Muscle layer of colon (tissue), 2 donors: ENCODE measurements around the gene SEC11A.
"Not testable (repeated sequence)": the region's sequence is repeated elsewhere in the genome, so short reads cannot be mapped to it uniquely, and the experiment has no call there.

ENCODE experiments used
- H3K27ac ChIP-seq: one replicate; pipeline ENCODE4 v1.7.0; 2013; ENCODE audit warnings: low read depth, mild to moderate bottlenecking, low read length, moderate library complexity
- H3K27me3 ChIP-seq, 2 donors: one replicate each; pipeline ENCODE4 v1.7.0; 2013; ENCODE audit warnings: low read length in 2 of 2, mild to moderate bottlenecking in 2 of 2; ENCODE audit not compliant: insufficient read depth in 2 of 2, control insufficient read depth in 1 of 2
- H3K36me3 ChIP-seq: one replicate; pipeline ENCODE4 v1.7.0; 2013; ENCODE audit warnings: mild to moderate bottlenecking, low read length; ENCODE audit not compliant: insufficient read depth
- H3K4me1 ChIP-seq: one replicate; pipeline ENCODE4 v1.7.0; 2013; ENCODE audit warnings: mild to moderate bottlenecking, low read length; ENCODE audit not compliant: insufficient read depth
- H3K4me3 ChIP-seq, 2 donors: one replicate each; pipeline ENCODE4 v1.7.0; 2013; ENCODE audit warnings: low read length in 2 of 2, low read depth in 1 of 2, mild to moderate bottlenecking in 1 of 2, moderate library complexity in 1 of 2
- H3K9ac ChIP-seq: one replicate; pipeline ENCODE4 v1.7.0; 2013; ENCODE audit warnings: low read length
- H3K9me3 ChIP-seq: one replicate; pipeline ENCODE4 v1.7.0; 2013; ENCODE audit warnings: mild to moderate bottlenecking, low read length
- donor health status: abdominal sarcoma.
- donor health status: Adenocarcinoma of cecum.

The SEC11A gene

GRCh38 chr15:84752195-84752594 is 36.3 kb upstream of the SEC11A start:
- Histone ChIP-seq H3K9me3 (no peaks in the 10 kb centered on the region), H3K4me1 (peaks cover 40% of the 10 kb centered on the region), H3K27ac (no peak overlapping the region), H3K36me3 (no peaks in the 10 kb centered on the region), H3K4me3 (no peak overlapping the region), H3K9ac (no peak overlapping the region), H3K27me3 (no peaks in the 10 kb centered on the region)

- H3K4me1 ChIP-seq: peaks cover 45% of the 10 kb centered on the region
- H3K4me3 ChIP-seq, H3K9me3 ChIP-seq, H3K36me3 ChIP-seq, H3K27me3 ChIP-seq, H3K9ac ChIP-seq, H3K27ac ChIP-seq: not testable (repeated sequence)
Observed at GRCh38 chr15:84751721-84752120, 35.8 kb upstream of the SEC11A start.

- Histone ChIP-seq H3K4me1 (peaks cover 43% of the 10 kb centered on the region), H3K4me3 (no peak overlapping the region), H3K9ac (no peak overlapping the region), H3K9me3 (no peaks in the 10 kb centered on the region), H3K27ac (no peak overlapping the region), H3K36me3 (no peaks in the 10 kb centered on the region), H3K27me3 (no peaks in the 10 kb centered on the region)
Observed at GRCh38 chr15:84750583-84751092, 34.7 kb upstream of the SEC11A start.

GRCh38 chr15:84749111-84749991 is 33.4 kb upstream of the SEC11A start:
- H3K36me3 ChIP-seq: no peaks in the 10 kb centered on the region
- H3K9me3 ChIP-seq: no peaks in the 10 kb centered on the region
- peak overlapping the region; percentile 33 to 81 for H3K4me3 ChIP-seq
- peaks cover 39% of the 10 kb centered on the region for H3K4me1 ChIP-seq
- no peaks in the 10 kb centered on the region for H3K27me3 ChIP-seq
- H3K9ac ChIP-seq: peak overlapping the region; percentile 78
- peak overlapping the region; percentile 66 for H3K27ac ChIP-seq

- Histone ChIP-seq H3K4me3 (peak within 1 kb of the TSS; percentile 84 to 95), H3K27me3 (no peaks in the 10 kb centered on the region), H3K36me3 (no peaks in the 10 kb centered on the region), H3K27ac (peak within 1 kb of the TSS; percentile 100), H3K9me3 (no peaks in the 10 kb centered on the region), H3K4me1 (peaks cover 39% of the 10 kb centered on the region), H3K9ac (peak within 1 kb of the TSS; percentile 95)
Observed at GRCh38 chr15:84748274-84749110, 32.6 kb upstream of the SEC11A start, which contains the start of gene ZNF592. ZNF592 (plus strand) TSS chr15:84748592; CDS start chr15:84782676, 34,084 bp downstream.

GRCh38 chr15:84747416-84748273 is 31.7 kb upstream of the SEC11A start:
- Histone ChIP-seq H3K27me3 (no peaks in the 10 kb centered on the region), H3K9ac (peak overlapping the region; percentile 95), H3K4me3 (peak overlapping the region; percentile 84 to 95), H3K9me3 (no peaks in the 10 kb centered on the region), H3K27ac (peak overlapping the region; percentile 100), H3K4me1 (peaks cover 36% of the 10 kb centered on the region), H3K36me3 (no peaks in the 10 kb centered on the region)

GRCh38 chr15:84741121-84741520 is 25.2 kb upstream of the SEC11A start:
- Histone ChIP-seq H3K4me3 (no peak overlapping the region), H3K4me1 (peaks cover 1% of the 10 kb centered on the region), H3K27me3 (no peaks in the 10 kb centered on the region), H3K27ac (no peak overlapping the region), H3K9me3 (no peaks in the 10 kb centered on the region), H3K9ac (no peak overlapping the region), H3K36me3 (no peaks in the 10 kb centered on the region)

- no peak overlapping the region for H3K4me3 ChIP-seq
- no peaks in the 10 kb centered on the region for H3K27me3 ChIP-seq
- H3K27ac ChIP-seq: no peak overlapping the region
- H3K4me1 ChIP-seq: no peaks in the 10 kb centered on the region
- H3K9me3 ChIP-seq: no peaks in the 10 kb centered on the region
- H3K9ac ChIP-seq: no peak overlapping the region
- no peaks in the 10 kb centered on the region for H3K36me3 ChIP-seq
Observed at GRCh38 chr15:84740691-84741090, 24.8 kb upstream of the SEC11A start.

GRCh38 chr15:84737005-84737404 is 21.1 kb upstream of the SEC11A start:
- H3K9me3 ChIP-seq: no peaks in the 10 kb centered on the region
- no peaks in the 10 kb centered on the region for H3K27me3 ChIP-seq
- H3K4me1 ChIP-seq: no peaks in the 10 kb centered on the region
- H3K27ac ChIP-seq: no peak overlapping the region
- no peaks in the 10 kb centered on the region for H3K36me3 ChIP-seq
- no peak overlapping the region for H3K4me3 ChIP-seq
- H3K9ac ChIP-seq: no peak overlapping the region

- no peaks in the 10 kb centered on the region for H3K9me3 ChIP-seq
- no peaks in the 10 kb centered on the region for H3K36me3 ChIP-seq
- H3K4me3 ChIP-seq: no peak overlapping the region
- H3K4me1 ChIP-seq: no peaks in the 10 kb centered on the region
- H3K27ac ChIP-seq: no peak overlapping the region
- no peaks in the 10 kb centered on the region for H3K27me3 ChIP-seq
- no peak overlapping the region for H3K9ac ChIP-seq
Observed at GRCh38 chr15:84736375-84736774, 20.4 kb upstream of the SEC11A start.
